Frontal cortex (tissue), 4 donors: ENCODE results near the gene CCDC57. TPM values are rescaled to one million over a fixed set of nuclear protein-coding genes. Genes with fewer than 3 reads are reported as not detected.

Experiments used
- DNase-seq, 2 donors: peaks; one replicate each; pipeline ENCODE4 v3.0.0; 2012; ENCODE audit warnings: low spot score in 2 of 2
- FAIRE-seq: peaks from 2 replicates; lab custom pipeline; 2012; peaks lifted over from hg19 to GRCh38; lab: Jason Lieb, UNC
- total RNA-seq: library from RNA; depleted of rRNA; stranded (reverse); fragments of >200 nt; gene quantifications from one replicate; pipeline ENCODE4 v1.2.3, GENCODE V29; 2014
- donor health status: control.
- donor health status: control.
- donor health status: control.

CCDC57 gene
- total RNA-seq, 1 donor from 2014 or later, result 17.1 TPM

DNA sequence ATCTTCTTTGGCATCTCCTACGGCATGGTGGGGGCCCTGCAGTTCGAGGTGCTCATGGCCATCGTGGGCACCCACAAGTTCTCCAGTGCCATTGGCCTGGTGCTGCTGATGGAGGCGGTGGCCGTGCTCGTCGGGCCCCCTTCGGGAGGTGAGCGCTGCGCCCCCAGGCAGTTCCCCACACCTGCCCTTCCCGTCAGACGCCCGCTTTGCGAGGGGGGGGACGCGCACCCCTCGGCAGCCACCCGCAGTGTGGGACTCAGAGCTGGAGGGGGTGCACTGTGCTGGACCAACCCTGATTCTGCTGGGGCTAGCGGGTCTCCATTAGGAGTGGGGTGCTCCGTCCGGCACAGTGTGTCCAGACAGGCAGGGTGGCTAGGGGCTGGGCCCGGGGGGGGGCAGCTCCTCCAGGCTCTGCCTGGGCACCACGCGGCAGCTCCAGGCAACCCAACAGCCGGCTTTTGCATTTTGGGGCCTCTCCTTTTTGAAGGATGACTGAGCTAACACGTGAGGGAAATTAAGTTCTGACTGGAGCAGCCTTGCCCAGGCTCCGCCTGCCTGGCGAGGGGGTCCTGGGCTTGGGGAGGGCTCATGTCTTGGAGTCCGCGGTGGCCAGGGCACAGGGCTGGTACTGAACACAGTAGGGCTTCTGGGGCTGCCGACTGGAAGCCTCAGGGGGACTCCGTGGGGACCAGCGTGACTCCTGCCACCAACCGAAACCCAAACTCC lies 25.3 kb upstream of the CCDC57 start:
- FAIRE-seq (no peak), DNase-seq (no peak)

- FAIRE-seq (no peak), DNase-seq (no peak)
These were observed 24.6 kb upstream of the CCDC57 start for GRCh38 chr17:82237083-82237745.

DNA sequence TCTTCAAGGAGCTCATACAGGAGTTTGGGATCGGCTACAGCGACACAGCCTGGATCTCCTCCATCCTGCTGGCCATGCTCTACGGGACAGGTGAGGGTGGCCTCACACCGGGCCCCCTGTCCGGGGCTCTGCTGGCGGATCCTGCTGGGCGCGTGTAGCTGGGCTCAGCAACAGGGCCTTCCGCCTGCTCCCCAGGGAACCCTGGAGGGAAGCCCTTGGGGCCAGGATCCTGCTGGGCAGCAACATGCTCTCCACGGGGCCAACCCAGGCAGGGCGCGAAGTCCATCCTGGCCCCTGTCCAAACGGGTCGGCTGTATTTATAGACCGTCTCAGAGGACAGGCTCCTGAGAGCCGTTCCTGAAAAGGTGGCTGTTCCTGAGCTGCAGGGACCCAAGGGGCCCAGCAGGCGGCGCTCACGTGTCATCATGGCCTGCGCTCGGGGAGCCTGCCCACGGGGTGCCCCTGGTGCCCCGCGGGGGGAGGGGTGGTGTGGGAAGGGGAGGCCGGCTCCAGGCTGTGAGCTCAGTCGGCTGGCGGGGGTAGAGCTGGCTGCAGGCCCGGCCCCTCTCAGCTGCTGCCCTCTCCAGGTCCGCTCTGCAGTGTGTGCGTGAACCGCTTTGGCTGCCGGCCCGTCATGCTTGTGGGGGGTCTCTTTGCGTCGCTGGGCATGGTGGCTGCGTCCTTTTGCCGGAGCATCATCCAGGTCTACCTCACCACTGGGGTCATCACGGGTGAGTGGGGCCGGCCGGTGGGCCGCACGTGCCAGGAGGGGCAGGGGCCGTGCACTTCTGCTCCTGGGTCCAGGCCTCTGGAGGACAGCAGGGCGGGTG lies 23.7 kb upstream of the CCDC57 start:
- FAIRE-seq (no peak), DNase-seq (peak; percentile 81 to 84)

- DNase-seq, result no peak
- FAIRE-seq, result no peak
These were observed 23.1 kb upstream of the CCDC57 start for GRCh38 chr17:82235775-82236141.

DNA sequence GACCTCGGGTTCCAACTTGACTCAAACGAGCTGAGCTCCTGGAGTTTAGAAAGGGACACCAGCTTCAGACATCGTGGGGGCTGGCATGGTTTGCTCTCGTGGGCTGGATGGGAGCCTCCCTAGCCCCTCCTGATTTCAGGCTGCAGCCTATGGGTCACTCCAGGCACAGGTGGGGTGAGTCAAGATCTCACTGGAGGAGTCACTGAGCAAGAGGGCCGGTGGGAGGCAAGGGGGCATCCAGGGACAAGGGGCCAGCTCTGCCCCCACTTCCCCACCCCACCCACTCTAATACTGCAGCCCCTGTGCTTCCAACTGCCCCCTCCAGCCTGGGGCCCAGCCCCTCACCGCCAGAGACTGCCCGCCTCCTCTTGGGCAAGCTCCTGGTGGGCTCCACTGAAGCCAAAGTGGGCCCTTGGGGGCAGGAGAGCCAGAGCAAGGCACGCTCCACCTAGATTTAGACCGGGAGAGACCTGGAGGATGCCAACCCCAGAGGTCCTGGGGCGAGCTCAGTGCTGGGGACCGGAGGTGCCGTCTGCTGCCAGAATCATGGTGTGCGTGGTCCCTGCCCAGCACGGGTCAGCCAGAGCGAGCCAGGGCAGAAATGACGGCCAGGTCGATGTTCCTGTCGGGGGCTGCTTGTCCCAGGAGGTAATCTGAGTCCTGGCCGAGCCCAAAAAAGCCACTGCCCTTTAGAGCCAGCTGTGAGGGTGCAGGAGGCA lies 22.6 kb upstream of the CCDC57 start:
- DNase-seq (no peak), FAIRE-seq (no peak)

GRCh38 chr17:82234211-82235055 lies 21.8 kb upstream of the CCDC57 start:
- no peak for FAIRE-seq
- DNase-seq, result no peak

DNA sequence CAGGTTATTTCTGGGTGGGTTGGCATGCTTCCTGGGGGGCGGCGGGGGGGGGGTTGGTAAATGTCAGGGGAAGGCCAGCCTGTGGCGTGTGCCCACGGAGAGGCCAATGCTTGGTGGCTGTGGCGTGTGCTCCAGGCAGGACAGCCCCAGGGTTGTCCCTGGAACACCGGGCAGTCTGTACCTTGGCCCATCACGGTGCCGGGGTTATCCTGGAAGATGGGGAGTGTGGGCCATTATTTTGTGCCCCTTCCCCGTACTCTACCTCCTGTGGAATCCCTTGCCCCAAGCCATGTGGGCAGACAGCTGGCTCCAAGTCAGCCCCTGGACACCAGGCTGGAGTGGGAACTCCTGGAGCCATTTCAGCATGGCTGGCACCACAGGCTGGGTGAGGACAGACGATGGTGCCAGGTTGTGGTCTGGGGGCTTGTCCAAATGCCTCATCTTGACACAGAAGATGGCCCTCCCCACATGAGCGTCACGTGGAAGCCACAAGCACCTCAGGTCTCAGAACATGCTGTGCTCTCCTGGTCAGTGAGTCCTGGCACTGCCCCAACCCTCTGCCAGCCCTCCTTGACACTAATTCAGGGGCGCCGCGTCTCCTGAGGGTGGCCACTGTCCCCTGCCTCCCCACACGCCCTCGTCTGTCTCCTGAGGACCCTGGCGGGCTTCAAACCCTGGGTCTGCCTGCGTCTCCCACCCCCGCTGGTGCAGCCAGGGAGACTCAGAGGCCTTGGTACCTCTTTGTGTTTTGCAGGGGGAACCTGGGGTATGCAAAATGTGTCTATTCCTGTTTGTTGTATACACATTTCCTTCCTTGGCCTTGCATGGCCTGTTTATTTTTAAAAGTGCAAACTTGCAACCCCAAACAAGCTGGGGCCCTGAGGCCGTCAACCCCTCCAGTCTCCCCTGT lies 20.5 kb upstream of the CCDC57 start:
- FAIRE-seq (no peak), DNase-seq (no peak)

DNA sequence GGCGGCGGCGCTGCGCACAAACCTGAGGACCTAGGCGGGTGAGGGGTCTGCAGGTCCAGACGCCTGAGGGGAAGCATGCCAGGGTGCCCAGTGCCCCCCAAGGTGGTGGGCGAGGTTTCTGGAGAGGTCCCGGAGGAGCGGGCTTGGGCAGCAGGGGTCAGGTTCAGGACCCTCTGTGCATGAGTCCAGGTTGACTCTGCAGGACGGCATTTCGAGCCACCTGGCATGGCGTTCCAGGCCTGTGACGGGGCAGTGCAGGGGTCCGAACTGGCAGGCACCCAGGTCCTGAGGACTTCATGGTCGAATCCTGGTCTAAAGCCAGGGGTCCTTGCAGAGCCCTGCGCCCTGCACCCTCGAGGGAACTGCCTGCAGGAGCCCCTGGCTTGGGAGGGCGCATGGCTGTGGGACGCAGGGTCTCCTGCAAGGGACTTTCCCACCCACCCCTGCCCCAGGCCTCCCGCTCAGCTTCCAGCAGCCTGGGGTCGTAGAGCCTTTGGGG lies 19.7 kb upstream of the CCDC57 start:
- DNase-seq (no peak), FAIRE-seq (no peak)

DNA sequence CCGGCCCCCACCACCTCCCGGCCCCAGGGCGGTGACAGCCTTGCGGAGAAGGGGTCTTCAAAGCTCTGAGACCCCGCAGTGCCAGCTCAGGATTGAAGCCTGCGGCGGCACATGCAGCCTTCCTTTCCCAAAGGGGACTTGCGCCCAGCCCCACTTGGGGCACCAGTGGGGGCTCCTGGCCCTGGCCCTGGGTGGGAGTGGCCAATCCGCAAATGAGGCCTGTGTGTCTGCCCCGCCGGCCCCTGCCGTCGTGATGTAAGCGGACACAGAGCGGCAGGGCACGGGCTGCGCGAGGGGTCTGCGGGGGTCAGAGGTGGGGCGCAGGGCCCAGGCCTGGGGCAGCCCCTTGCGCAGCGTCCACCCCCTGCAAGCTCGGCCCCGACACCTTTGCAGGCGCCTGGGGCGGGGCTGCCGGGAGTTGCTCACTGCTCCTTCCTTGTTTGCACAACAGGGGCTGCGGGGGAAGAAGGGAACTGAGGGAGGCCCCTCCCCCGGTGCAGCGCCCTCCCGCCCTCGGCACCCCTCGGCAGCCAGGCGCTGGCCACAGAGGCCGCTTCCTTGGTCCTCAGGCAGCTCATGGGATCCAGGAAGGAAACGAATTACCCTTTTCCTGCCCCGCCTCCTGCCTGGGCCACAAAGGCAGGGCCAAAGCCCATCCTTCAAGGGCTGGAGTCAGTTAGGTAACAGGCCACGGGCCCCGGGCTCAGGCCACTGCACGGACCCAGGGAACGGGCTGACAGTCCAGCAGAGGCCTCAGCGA lies 19.1 kb upstream of the CCDC57 start:
- DNase-seq (peak in 1 of 2 donors; percentile 60), FAIRE-seq (no peak)

- no peak for FAIRE-seq
- no peak for DNase-seq
These were observed 18.6 kb upstream of the CCDC57 start for GRCh38 chr17:82231312-82231561.

DNA sequence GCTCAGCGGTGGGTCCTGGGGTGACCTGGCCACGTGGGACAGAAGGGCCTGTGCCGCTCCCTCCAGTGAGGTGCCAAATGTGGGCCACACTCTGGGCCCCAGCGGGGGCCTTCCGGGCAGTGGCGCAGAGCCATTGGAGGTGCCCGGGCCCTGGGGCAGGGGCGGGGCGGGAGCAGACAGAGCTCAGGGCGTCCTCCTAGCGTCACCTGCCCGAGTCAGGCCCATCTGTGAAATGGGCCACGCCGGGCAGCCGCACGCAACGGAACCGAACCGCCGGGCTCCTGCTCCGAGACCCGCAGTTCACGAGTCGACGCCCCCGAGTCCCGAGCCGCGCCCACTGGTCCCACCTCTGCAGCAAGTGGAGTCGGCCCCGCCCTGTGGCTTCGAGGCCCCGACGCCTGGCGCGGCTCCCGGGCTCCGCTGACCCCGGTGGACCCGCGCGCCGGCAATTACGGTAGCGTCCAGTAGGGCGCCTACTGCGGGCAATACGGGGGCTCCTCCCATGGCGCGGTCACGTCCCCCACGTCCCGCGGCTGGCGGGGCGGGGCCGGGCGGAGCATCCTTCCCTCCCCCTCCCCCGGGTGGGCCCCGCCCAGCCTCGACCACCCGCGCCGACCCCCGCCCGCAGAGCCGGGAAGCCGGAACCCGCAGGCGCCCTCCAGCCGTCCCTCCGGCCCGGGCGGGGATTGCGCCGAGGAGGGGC lies 18.1 kb upstream of the CCDC57 start:
- DNase-seq (peak; percentile 86 to 87), FAIRE-seq (no peak)

- FAIRE-seq, result no peak
These were observed 17.3 kb upstream of the CCDC57 start for GRCh38 chr17:82229698-82230608.

DNA sequence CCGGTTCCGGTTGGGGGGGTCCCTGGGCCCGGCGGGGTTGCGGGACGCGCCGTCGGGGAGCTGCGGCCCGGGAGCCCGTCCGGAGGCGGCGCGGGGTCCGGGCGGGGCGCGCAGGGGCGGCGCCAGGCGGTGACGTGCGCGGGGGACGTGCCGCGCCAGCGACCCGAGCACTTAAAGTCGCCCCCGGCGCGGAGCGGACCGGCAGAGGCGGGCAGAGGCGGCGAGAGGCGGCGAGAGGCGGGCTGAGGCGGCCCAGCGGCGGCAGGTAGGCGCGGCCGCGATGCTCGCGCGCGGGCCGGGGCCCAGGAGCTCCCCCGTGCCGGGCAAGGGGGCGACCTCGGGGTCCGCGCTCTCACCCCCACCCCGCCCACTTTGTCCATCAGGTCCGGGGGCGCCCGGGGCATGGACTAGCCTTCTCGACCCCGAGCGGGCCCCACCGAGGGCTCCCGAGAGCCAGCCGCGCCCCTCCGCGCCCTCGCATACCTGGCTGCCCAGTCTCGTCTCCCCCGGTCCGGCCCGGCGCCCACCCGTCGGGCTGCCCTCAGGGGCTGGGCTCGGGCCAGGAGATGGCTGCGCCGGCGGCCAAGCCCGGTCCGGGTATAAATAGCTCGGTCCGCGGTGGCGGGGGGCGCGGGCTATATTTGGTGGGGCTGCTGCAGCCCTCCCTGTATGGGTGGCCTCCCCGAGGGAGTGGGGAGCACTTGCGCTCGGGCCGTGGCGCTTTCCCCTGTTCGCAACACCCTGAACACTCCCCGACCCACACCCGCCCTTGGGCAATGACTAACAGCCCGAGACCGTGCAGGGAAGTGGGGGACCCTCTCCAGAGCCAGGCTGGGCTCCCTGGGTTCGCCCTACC lies 16.4 kb upstream of the CCDC57 start, which contains the start of gene SLC16A3:
Gene SLC16A3 (plus strand): TSS at position 201 of the 856 bp plus-strand sequence. CDS start 6,967 bp downstream, outside the sequence.
- peak; percentile 81 to 92 for DNase-seq

More at GRCh38 chr17:82229698-82230608, 17.3 kb upstream of the CCDC57 start:
- no peak for DNase-seq

DNA sequence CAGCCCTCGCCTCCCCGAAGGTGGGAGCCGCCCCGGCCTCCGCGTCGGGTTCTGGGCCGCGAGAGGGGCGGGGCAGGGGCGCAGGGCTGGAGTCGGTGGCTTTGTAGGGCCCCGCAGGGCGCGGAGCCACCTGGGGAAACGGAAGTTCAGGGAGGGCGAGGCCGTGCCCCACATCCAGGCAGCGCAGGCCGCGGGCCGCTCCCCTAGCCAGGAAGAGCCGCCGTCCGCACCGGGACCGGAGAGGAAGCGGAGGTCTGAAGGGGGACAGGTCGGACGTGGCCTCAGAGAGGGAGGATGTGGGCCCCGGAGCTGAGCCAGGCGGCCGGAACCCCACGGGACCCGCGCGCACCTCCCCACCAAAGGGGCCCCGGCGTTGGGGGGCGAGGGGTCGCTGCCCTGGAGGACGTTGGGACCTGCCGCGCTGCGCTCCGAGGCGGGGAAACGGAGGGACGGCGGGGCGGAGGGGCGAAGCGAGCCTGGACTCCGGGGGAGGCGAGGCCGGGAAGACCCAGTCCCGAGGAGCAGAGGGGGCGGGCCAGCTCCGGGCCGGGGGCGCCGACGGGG lies 15.7 kb upstream of the CCDC57 start:
- no peak for FAIRE-seq
- peak in 1 of 2 donors; percentile 35 for DNase-seq

More for the DNA sequence above, 16.4 kb upstream of the CCDC57 start, which contains the start of gene SLC16A3:
- FAIRE-seq, result no peak
